ENCODE results near the gene R3HDM2. TPM values are rescaled to one million over a fixed set of nuclear protein-coding genes. Genes with fewer than 3 reads are reported as not detected.

Gene R3HDM2
- total RNA-seq, 1 donor from 2014 or later, result 86.8 TPM

GRCh38 chr12:57332646-57333312 is 98.1 kb downstream of the R3HDM2 start:
- Mint-ChIP-seq H3K27ac (peak overlapping the region; percentile 54), H3K4me3 (ENCODE audit: low read depth) (no peak overlapping the region), H3K4me1 (ENCODE audit: low read depth) (peaks cover 3% of the 10 kb centered on the region), H3K27me3 (no peaks in the 10 kb centered on the region), H3K9me3 (ENCODE audit: low read depth) (peaks cover 7% of the 10 kb centered on the region), H3K36me3 (ENCODE audit: insufficient read depth) (peaks cover 18% of the 10 kb centered on the region)
- DNase-seq (ENCODE audit: low spot score, unreplicated experiment), result no peak
- TF ChIP-seq, protein P1, sequence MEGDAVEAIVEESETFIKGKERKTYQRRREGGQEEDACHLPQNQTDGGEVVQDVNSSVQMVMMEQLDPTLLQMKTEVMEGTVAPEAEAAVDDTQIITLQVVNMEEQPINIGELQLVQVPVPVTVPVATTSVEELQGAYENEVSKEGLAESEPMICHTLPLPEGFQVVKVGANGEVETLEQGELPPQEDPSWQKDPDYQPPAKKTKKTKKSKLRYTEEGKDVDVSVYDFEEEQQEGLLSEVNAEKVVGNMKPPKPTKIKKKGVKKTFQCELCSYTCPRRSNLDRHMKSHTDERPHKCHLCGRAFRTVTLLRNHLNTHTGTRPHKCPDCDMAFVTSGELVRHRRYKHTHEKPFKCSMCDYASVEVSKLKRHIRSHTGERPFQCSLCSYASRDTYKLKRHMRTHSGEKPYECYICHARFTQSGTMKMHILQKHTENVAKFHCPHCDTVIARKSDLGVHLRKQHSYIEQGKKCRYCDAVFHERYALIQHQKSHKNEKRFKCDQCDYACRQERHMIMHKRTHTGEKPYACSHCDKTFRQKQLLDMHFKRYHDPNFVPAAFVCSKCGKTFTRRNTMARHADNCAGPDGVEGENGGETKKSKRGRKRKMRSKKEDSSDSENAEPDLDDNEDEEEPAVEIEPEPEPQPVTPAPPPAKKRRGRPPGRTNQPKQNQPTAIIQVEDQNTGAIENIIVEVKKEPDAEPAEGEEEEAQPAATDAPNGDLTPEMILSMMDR (IDR thresholded peaks at IDR 0.05; ENCODE audit: unreplicated experiment), result no peak

DNA sequence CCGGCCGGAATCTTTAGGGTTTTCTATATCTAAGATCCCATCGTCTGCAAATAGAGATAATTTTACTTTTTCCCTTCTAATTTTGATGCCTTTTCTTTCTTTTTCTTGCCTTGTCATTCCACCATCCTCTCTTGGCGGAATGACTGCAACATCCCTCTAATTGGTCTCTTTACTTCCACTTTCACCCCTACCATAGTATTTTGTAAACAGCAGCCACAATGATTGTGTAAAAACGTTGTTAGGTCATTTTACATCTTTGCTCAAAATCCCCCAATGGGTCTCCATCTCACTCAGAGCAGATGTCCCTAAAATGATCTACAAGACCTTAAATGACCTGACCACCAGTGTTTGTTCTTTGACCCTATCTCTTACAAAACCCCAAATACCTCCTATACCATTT is 99.9 kb downstream of the R3HDM2 start:
- Mint-ChIP-seq H3K4me1 (ENCODE audit: low read depth) (peaks cover 3% of the 10 kb centered on the region), H3K36me3 (ENCODE audit: insufficient read depth) (peaks cover 21% of the 10 kb centered on the region), H3K27me3 (no peaks in the 10 kb centered on the region), H3K4me3 (ENCODE audit: low read depth) (no peak overlapping the region), H3K27ac (no peak overlapping the region), H3K9me3 (ENCODE audit: low read depth) (peaks cover 4% of the 10 kb centered on the region)
- no peak for DNase-seq (ENCODE audit: low spot score, unreplicated experiment)
- TF ChIP-seq, protein P1 (IDR thresholded peaks at IDR 0.05; ENCODE audit: unreplicated experiment), result no peak

DNA sequence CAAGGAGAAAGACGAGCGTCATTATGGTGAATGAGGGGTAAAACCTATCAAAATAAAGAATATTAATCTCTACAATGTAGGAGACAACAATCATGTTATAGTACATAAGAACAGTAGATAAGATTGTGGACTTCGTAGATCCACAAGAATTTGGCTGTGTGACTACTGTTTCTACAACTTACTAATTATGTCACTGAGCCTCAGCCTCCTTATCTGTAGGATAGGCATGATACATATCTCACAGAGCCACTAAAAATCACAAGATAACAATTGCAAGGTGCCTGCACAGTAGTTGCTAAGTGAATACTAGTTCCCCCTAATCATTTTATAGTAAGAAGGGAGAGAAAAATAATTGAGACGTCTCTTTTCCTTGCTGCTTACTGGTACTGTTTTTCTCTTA is 101.6 kb downstream of the R3HDM2 start:
- peaks cover 4% of the 10 kb centered on the region for H3K9me3 Mint-ChIP-seq (ENCODE audit: low read depth)
- peaks cover 22% of the 10 kb centered on the region for H3K36me3 Mint-ChIP-seq (ENCODE audit: insufficient read depth)
- no peak for DNase-seq (ENCODE audit: low spot score, unreplicated experiment)
- no peaks in the 10 kb centered on the region for H3K27me3 Mint-ChIP-seq
- H3K4me1 Mint-ChIP-seq (ENCODE audit: low read depth), result peaks cover 3% of the 10 kb centered on the region
- H3K27ac Mint-ChIP-seq, result no peak overlapping the region
- H3K4me3 Mint-ChIP-seq (ENCODE audit: low read depth), result no peak overlapping the region
- TF ChIP-seq, protein P1 (IDR thresholded peaks at IDR 0.05; ENCODE audit: unreplicated experiment), result no peak

DNA sequence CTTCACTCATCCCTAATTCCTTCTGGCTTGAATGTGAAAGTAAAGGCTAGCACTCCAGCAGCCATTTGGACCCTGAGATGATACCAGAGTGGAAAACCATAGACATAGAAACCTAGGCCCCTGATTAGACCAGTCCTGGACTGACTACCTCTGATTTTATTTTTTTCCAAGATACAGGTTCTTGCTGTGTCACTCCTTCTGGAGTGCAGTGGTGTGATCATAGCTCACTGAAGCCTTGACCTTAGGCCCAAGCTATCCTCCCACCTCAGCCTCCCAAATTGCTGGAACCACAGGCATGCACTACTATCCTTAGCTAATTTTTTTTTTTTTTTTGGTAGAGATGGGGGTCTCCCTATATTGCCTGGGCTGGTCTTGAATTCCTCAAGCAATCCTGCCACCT is 105.4 kb downstream of the R3HDM2 start:
- Mint-ChIP-seq H3K27ac (no peak overlapping the region), H3K4me1 (ENCODE audit: low read depth) (no peaks in the 10 kb centered on the region), H3K4me3 (ENCODE audit: low read depth) (no peak overlapping the region), H3K27me3 (no peaks in the 10 kb centered on the region), H3K36me3 (ENCODE audit: insufficient read depth) (peaks cover 15% of the 10 kb centered on the region), H3K9me3 (ENCODE audit: low read depth) (no peaks in the 10 kb centered on the region)
- DNase-seq (ENCODE audit: low spot score, unreplicated experiment), result no peak
- TF ChIP-seq, protein P1 (IDR thresholded peaks at IDR 0.05; ENCODE audit: unreplicated experiment), result no peak

DNA sequence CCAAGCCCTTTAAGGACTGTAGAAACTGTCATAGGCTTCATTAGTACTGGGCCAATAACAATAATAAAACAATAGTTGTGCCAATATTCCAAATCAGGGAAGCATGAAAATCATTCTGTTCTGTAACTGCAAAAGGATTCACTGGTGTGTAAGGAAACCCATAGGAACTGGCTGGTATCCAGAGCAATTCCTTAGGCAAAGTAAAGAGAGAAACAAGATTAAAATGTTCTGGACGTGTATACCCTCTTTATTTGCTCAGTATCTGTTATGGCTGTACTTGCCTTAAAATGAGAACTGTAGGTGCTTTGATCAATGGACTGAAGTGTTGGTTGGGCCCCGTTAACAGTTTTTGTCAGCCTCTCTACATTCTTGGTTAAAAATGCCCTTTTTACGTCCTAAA is 107.4 kb downstream of the R3HDM2 start:
- peaks cover 4% of the 10 kb centered on the region for H3K4me1 Mint-ChIP-seq (ENCODE audit: low read depth)
- no peaks in the 10 kb centered on the region for H3K9me3 Mint-ChIP-seq (ENCODE audit: low read depth)
- H3K27ac Mint-ChIP-seq, result no peak overlapping the region
- no peaks in the 10 kb centered on the region for H3K27me3 Mint-ChIP-seq
- TF ChIP-seq, protein P1 (IDR thresholded peaks at IDR 0.05; ENCODE audit: unreplicated experiment), result no peak
- no peak for DNase-seq (ENCODE audit: low spot score, unreplicated experiment)
- H3K36me3 Mint-ChIP-seq (ENCODE audit: insufficient read depth), result peaks cover 9% of the 10 kb centered on the region
- H3K4me3 Mint-ChIP-seq (ENCODE audit: low read depth), result no peak overlapping the region

All from progenitor cell of endocrine pancreas (in vitro differentiated cells).